SW480 (cell line): ENCODE measurements around the gene NSD2.
A peak's percentile ranks its signal among the peaks of the same experiment; 100 is the strongest.

Source experiments
- DNase-seq: peaks from one replicate; pipeline ENCODE4 v3.0.0-alpha.2; 2016; ENCODE audit warnings: low spot score

The NSD2 gene

DNA sequence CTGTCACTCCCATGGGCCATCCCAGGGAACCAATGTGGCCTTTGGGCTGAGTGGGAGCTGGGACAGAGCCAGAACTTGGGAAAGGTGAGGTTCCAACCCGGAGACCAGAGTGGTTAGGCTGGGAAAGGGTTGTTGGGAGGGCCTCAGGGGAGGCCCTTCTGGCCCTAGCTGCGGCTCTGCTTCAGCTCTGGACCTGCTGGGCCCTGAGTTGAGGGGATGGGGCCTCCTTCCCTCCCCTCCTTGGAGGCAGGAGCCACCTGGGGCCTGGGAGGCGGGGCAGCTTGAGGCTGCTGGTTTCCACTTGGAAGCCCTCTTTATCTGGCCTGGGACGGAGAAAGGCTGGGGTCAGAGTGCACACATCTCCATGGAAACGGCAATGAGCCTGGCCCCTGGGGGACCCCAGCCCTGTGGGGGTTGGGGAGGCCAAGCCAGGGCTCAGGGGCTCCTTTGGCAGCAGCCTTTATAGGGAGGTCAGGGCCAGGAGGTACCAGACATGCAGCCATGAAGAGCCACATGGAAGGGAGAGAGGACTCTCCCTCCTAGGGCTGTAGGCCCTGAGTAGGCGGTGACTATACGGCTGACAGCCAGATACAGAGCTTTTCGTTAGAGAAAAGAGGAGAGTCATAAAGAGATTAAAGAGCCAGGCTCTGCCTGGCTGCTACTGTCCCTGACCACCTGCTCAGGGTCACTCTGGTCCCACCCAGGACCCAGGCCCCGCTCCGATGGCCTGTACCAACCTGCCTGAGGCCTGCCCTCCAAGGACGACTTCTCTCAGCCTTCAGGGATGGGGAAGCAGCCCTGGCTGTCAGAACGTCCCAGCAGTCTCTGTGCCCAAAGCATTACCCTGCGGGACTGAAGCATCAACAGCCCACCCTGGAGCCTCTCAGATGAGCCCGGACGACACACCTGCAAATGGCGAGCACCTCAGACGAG lies 6.9 kb upstream of the NSD2 start:
- DNase-seq: no peak

DNA sequence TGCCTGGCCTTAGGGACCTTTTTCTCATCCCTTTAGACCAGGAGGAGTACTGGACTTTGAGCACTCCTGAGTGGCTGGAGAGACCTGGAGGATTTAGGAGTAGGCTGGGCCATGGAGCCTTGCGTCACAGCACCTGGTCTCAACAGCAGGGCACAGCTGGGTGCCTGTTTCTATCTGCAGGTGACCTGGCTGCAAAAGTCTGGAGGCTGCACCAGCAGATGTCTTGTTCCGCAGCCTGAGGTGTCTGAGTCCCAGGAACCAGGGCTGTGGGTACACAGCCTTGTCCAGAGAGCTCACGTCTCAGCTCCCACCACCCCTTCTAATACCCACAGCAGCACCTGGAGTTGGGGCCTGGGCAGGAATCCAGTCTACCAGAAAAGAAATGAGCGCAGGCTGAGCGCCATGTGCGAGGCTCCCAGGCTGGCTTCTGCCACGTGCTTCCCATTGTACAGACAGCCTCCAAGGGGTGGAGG lies 5.0 kb upstream of the NSD2 start:
- no peak for DNase-seq

DNA sequence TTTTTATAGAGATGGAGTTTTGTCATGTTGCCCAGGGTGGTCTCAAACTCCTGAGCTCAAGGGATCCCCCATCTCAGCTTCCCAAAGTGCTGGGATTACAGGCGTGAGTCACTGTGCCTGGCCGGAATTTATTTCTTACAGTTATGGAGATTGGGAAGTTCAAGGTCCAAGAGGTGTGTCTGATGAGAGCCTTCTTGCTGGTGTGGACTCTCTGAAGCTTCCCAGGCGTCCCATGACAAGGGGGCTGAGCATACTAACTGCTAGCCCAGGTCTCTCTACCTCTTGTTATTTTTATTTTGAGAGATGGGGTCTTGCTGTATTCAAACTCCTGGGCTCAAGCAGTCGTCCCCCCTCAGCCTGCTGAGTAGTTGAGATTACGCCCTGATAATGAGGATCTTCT lies 2.9 kb upstream of the NSD2 start:
- peak; percentile 54 for DNase-seq

DNA sequence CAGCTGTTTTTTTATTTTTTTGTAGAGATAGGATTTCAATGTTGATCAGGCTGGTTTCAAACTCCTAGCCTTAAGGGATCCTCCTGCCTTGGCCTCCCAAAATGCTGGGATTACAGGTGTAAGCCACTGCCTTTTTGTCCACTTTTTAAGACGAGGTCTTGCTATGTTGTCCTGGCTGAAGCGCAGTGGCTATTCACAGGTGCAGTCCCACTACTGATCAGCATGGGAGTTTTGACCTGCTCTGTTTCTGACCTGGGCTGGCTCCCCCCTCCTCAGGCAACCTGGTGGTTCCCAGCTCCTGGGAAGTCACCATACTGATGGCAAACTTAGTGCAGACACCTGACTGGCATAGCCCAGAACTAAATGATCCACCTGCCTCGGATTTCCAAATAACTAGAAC lies 2.3 kb upstream of the NSD2 start:
- DNase-seq: no peak

DNA sequence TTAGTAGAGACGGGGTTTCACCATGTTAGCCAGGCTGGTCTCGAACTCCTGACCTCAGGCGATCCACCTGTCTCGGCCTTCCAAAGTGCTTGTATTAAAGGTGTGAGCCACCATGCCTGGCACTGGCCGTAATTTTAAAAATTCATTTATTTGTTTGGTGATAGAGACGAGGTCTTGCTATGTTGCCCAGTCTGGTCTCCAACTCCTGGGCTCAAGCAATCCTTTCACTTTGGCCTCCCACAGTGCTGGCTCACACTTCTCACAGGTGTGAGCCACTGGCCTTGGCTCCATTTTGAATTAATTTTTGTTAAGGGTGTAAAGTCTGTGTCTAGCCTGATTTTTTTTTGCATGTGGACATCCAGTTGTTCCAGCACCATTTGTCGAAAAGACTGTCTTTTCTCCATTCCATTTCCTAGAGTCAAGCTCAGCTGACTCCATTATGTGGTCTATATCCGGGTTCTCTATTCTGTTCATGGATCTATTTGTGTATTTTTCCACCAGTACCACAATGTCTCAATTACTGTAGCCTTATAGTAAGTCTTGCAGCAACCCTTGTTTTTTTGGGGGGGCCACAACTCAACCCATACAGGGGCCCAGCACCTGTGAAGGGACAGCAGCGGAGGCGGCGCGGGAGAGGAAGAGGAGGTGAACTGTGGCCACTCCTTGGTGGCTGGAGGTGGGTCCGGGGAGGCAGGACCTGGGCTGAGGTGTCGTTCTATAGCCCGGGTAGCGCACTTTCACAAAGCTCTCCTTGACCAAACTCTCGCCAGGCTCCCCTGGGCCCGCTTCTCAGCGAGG lies 1.5 kb upstream of the NSD2 start:
- no peak for DNase-seq

DNA sequence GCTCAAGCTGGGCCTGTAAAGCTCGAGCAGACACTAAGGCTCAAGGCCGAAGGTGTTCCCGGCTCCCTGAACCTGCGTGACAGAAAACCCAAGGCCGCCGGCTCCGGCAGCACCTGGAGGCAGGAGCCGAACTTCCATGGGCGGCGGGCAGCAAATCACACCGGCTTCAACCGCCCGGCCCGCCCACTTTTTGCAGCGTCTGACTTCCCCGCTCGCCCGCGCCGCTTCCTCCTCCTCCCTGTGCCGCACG lies 940 bp upstream of the NSD2 start:
- peak; percentile 84 for DNase-seq

DNA sequence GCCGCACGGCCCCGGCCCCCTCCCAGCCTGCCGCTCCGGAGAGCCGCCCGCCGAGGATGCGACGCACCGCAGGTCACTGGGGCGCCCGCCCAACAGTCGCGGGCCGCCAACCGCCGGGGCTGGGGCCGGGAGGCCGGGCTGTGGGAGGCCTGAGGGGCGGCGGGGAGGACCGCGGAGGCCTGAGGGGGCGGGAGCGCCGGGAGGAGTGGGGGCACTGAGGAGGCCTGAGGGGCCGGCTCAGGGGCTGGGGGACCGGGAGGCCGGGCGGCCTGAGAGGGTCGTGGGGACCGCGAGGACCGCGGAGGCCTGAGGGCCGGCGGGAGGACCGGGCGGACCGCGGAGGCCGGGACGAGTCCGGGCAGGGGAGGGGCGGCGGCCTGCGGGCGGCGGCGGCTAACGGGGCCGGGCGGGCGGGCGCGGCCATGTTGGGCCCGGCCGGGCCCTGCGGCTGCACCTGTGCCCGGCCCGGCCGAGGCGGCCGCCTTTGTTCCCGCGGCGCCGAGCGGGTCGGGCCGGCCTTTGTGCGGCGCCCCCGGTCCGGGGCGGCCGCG lies 353 bp downstream of the NSD2 start:
- DNase-seq: peak; percentile 31

DNA sequence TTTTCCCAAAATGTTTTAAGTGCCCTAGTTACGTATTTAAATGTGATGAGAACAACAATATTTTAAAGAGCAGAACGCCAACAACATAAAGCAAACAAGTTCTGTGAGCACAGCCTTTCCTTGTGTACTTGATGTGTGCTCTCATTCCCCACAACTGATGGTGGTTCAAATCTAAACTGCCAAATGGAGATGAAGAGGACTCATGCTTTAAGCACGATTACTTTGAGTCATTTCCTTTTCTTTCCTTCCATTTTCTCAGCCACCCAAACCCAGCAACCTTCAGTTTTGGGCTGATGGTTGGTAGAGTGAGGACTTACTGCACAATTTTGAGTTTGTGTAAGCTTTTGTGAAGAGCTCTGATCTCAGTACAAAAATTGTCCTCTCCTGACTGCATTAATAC lies 1.7 kb downstream of the NSD2 start:
- no peak for DNase-seq

DNA sequence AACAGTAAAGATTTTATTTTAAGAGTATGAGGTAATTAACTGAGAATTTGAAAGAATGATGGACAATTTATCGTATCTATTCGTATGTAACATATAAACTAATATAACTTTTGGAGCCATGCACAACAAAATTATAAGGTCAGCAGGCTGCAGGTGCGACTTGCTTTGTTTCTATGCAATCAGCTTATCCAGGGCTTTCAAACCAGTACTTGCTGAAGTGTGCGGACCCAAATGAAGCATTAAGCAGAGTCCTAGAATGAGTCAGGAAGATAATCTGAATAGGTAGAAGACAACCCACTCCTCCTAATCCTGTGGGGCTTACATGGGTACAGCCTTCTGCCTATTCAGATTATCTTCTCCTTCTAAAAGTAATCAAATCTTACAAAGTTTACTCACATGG lies 2.1 kb downstream of the NSD2 start:
- DNase-seq: no peak

DNA sequence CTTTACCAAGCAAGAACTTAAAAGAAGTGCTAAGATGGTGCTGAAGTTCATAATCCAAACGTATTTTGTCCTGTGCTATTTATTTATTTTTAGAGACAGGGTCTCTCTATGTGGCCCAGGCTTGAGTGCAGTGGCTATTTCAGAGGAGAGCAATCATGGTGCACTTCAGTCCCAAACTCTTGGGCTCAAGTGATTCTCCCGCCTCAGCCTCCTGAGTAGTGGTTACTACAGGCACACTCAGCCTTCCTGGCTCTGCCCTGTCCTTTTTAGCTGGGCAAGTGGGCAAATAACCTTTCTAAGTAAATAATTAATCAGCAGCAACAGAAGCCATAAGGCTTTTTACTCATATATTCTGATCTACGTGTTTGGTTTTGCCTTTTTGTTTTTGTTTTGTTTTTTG lies 2.6 kb downstream of the NSD2 start:
- DNase-seq: no peak

DNA sequence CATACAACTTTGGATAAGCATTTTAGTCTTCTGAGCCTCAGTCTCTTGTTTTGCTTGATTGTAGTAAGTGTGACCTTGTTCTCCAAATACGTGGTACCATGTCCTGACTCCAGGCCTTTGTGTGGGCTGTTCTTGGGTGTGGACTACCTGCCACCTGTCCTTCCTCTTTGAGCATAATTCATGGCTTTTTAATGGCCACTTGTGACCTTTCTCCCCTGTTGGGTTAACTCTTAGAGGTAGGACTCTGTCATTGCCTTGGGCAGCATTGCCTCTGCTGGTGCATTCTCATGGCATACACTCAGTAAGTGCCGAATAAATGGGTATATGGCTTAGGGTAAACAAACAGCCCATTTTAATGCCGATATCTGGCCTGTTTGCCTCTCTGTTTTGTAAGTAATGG lies 3.0 kb downstream of the NSD2 start:
- DNase-seq: peak; percentile 16

DNA sequence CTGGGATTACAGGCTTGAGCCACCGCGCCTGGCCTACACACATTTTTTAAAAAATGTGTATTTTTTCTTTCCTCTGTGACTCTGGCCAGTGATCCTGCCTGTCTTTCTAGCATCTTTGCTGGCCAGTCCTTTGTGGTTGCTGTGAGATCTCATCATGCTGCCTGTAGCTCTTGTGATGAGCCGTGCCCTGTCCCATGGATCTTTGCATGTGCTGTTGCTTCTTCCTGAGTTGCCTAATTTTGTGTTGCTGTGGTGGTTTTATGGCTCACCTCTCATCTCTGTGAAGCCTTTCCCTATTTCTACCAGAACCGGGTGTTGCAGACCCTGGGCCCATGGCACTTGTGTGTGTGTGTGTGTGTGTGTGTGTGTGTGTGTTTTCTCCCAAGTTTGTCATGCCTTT lies 8.3 kb downstream of the NSD2 start:
- DNase-seq: no peak

DNA sequence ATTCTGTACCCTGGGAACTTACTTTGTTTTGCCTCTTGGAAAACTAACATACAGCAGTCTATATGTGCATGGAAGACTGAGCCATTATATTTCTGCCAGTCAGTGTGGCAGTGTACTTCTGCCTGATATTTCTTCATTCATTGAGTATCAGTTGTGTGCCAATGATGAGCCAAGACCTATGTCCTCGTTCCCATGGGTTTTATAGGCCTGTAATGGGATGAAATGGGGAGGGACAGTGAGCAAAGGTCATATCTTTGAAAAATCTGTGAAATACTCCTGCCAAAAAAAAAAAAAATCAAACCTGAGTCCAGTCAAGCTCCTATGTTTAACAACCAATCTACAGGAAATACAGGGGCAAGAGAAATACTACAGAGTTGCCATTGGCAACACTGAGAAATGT lies 9.1 kb downstream of the NSD2 start:
- no peak for DNase-seq

DNA sequence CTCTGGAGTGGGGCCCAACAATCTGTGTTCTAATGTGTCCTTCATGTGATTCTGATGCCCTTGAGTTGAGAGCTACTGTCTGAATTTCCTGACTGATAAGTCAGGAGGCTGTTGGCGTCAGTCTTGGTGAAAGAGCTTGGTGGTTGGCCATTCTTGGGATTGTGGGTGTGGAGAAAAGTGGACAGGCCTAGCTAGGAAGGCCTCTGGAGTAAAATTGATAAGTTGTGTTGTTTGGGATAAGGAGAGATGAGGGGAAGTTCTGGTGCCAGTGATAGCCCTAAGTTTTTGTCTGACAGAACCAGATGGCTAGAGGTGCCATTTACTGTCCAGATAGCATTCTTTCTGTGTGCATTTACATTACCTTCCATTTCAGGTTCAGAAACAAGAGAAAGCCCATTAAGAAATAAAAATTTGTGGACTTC lies 11.7 kb downstream of the NSD2 start:
- no peak for DNase-seq

DNA sequence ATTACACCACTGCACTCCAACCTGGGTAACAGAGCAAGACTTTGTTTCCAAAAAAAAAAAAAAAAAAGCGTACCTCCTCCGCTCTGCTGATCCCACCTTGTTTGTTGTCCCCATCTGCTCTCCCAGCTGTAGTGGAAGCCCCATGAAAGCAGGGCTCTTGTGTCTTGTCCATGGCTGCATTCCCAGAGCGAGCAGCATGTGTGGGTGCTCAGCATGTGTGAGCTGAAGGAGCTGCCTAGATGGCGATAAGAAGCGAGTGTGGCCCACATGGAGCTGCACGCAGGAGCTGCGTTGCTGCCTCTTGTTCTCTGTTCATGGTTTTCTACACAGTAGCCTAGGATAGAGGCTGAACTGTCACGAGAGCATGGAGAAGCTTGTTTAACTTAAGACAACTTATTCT lies 12.4 kb downstream of the NSD2 start:
- DNase-seq: no peak

DNA sequence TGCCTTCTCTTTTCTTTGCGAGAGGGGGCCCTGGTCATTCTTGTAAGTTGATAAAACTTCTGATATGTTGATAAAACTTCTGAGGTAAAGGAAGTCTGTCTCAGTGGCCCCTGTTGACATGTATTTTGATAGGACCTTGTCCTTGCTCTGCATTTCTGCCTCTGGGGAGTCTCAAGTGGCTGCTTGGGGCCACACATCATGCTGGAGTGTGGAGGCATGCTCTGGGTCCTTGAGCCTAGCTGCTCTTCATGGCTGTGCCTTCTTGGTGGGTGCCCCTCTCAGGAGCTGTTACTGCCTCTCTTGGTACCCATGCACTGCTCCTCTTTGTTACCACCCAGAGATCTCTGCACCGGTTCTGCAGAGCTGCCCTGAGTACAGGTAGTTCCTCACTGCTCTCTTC lies 14.2 kb downstream of the NSD2 start:
- no peak for DNase-seq

DNA sequence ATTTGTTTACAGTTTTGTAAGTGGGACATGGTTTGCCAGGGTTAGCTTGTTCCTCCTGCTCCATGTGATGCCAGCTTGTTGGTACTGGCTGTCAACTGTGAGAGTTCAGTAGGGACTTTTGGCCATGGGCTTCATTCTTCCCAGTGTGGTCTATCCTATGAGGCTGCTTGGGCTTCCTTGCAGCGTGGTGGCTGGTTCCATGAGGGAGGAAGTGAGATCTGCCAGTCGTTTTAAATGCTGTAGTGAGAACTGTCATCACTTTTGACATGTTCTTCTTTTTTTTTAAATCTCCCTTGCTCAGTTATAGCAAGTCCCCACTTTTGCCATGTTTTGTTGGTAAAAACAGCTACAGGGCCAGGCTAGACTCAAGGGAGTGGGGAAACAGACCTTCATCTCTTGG lies 15.9 kb downstream of the NSD2 start:
- no peak for DNase-seq

DNA sequence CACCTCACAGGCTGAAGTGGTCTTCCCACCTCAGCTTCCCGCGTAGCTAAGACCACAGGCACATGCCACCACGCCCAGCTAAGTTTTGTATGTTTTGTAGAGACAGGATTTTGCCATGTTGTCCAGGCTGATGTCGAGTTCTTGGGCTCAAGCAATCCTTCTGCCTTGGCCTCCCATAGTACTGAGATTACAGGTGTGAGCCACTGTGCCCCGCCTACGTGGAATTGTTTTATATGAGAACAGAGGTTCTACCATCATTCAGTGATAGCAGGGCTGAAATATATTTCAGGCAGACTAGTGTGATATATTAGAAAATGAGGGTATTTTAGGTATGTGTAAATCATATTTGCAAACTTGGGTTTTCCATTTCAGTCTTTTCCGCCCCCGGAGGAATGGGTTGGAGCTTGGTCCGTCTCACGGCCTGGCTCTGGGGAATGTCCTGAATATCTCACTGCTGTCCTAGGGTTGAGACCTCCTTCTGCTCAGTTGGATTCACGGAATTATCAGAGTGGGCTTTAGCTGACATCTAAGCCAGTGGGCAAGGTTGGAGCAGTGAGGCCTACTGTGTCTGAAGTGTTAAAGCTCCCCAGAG lies 19.9 kb downstream of the NSD2 start:
- DNase-seq: no peak

DNA sequence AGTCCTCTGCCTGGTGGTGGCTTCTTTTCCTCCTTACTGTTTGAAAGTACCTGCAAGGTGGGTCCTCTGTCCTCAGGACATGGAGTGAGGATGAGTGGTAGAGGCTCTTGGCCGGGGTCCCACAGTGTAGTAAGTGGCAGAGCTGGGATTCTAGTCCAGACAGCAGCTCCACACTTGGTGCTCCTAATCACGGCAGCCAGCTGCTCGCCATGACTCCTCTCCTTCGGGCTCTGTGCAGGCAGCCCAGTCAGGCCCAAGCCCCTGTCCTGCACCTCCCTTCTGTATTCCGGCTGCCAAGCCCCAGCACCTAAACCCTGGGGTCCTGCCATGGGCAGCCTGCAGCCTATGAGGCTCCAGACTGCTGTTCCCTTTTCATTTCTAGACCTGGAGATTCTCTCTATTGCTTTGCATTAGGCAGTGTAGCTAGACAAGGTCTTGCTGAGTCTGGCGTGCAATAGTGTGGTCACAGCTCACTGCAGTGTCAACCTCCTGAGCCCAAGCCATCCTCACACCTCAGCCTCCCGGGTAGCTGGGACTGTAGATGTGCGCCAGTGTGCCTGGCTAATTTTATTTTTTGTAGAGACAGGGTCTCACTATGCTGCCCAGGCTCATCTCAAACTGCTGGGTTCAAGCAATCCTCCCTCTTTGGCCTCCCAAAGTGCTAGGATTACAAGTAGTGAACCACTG lies 24.9 kb downstream of the NSD2 start:
- no peak for DNase-seq

DNA sequence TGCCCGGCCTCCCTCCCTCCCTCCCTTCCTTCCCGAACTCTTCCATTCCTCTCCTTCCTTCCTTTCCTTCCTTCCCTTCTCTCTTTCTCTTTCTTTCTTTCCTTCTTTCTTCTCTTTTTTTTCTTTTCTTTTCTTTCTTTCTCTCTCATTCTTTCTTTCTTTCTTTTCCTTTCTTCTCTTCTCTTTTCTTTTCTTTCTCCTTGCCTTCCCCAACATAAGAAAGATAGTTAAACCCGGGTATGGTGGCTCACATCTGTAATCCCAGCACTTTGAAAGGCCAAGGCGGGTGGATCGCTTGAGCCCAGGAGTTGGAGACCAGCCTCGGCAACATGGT lies 25.4 kb downstream of the NSD2 start:
- no peak for DNase-seq

DNA sequence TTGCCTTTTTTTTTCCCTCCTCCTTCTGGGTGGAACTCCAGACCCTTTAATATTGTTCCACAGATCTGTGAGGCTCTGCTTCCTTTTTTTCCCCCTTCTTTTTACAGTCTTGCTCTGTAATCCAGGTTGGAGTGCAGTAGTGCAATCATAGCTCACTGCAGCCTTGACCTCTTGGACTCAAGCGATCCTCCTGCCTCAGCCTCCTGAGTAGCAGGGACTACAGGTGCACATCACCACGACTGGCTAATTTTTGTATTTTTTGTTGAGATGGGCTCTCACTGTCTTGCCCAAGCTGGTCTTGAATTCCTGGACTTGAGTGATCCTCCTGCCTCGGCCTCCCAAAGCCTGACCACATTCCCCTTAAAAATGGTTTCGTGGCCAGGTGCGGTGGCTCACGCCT lies 26.8 kb downstream of the NSD2 start:
- DNase-seq: no peak

DNA sequence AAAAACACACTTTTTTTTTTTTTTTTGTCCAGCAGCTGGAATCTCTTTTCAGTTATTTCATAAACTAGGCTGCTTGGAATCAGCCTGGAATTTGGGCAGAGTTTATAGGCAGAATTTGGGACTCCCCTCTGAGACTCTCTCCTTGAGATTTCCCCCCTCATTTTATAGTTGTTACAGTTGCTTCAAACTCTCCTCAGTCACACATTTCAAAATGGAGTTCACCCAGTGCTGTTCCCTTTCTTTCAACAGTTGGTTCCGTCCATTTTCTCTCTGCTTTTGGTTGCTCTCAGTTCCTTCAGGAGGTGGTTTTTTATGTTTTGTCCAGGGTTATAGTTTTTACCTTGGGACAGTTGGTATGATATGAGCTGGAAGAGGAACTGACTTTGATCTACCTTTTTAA lies 27.5 kb downstream of the NSD2 start:
- no peak for DNase-seq
